NCI-H345 treated with DMSO at 0.1 percent for 48 hours (cell line): ENCODE results near the gene CC2D1A.
"Not testable (repeated sequence)": the region's sequence is repeated elsewhere in the genome, so short reads cannot be mapped to it uniquely, and the experiment has no call there.

Experiments used
- DNase-seq: peaks from one replicate; lab custom pipeline; 2025; ENCODE audit not compliant: unreplicated experiment; lab: John Stamatoyannopoulos, UW

CC2D1A gene

DNA sequence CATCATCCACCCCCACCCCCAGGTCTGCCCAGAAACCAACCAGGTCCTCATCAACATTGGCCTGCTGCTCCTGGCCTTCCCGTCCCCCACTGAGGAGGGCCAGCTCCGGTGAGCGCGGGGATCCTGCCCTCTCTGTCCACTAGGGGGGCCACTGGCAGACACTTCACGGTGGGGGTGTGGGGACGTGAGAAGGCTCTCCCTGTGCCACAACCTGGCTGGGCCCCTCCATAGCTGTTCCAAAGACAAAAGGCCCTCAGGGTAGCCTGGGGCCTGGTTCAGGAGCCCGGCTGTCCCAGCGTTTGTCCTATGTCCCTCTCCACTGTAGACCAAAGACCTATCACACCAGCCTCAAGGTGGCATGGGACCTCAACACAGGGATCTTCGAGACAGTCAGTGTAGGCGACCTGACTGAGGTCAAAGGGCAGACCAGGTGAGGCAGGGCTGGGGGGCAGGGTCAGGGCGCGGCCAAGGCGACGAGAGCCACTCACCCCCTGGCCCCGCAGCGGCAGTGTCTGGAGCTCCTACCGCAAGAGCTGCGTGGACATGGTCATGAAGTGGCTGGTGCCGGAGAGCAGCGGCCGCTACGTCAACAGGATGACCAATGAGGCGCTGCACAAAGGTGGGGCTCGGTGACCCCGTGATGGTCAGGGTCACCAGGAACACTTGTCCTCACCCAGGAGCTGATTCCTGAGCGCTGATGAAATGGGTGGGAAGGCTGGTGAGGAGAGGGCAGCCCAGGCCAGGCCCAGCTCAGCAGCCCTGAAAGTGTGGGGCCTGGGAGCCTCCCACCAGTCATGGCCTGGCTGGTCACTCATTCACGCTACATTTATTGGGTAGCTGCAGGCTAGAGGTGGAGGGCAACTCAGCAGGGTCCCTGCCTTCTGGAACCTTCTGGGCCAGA, 54.2 kb downstream of the CC2D1A start:
- DNase-seq = no peak

DNA sequence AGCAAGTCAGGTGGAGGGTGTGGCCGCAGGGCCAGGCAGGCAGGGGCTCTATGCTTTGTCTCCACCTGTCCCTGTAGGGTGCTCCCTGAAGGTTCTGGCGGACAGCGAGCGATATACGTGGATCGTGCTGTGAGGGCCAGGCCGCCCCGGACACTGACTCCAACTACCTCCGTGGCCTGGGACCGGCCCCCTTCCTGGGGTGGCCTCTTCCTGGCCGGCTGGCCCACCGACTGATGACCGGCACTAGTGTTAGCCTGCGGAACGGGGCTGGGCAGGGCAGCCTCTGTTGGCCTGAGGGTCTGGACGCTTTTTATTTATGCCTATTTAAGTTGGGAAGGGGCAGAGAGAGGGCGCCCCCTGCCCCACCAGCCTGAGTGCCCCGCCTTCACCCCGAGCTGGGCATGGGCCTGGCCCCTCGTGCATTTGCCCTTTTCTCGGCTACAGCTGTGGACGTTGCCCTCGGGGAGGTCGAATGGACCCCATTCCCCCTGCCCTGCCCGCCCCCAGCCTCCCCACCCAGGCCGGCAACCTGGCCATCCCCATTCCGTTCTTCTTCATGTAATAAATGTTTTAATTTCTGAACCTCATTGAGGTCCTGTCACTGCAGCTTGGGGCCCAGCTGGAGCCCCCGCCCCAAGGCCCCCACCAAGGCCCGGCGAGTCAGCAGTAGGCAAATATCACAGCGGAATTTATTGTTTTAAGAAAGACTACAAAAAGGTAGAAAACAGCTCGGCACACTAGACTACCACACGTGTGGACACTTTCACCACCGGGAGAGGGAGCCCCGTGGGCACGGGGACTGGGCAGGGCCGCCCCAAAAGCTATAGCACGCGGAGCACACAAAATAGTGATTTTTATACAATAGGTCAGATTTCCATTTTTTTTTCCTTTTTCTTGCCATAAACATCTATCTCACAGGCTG, 55.1 kb downstream of the CC2D1A start:
- DNase-seq = no peak

DNA sequence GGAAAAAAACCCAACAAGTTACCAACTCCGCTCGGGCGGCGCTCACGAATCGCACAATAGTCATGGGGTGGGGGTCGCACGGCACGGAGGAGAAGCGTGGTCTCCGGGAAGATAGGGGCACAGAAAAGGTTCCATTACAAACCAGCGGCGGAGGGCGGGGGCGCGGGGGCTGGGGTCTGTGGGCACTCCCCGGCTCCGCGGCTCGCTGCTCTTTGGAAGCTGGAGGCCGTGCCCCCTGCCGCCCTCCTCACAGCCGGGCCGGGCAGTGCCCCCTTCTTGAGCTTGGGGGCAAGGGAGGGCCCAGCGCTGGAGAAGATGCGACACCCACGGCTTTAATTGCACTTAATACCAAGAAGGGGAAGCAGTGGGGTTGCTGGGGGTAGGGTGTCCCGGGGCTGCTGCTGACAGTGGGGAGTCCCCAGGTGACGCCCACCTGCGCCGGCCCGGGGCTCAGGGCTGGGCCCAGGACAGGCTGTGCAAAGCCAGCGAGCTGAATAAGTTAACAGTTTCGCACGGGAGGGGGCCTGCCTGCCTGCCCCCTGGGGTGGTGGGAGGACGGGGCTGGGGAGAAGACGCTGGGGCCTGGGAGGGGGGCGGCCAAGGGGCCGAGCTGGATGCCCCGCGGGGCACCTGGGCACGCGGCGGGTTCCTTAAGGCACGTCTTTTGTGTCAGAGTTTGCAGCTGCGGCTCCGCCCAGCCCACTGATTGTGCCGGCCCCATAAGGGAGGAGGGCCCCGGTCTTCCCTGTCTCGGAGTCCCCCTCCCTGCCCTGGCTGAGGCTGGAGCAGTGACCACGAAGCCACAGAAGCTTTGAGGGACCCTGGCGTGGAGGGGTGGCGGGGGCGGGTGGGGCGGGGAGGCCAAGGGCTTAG, 56.1 kb downstream of the CC2D1A start:
- DNase-seq = no peak

DNA sequence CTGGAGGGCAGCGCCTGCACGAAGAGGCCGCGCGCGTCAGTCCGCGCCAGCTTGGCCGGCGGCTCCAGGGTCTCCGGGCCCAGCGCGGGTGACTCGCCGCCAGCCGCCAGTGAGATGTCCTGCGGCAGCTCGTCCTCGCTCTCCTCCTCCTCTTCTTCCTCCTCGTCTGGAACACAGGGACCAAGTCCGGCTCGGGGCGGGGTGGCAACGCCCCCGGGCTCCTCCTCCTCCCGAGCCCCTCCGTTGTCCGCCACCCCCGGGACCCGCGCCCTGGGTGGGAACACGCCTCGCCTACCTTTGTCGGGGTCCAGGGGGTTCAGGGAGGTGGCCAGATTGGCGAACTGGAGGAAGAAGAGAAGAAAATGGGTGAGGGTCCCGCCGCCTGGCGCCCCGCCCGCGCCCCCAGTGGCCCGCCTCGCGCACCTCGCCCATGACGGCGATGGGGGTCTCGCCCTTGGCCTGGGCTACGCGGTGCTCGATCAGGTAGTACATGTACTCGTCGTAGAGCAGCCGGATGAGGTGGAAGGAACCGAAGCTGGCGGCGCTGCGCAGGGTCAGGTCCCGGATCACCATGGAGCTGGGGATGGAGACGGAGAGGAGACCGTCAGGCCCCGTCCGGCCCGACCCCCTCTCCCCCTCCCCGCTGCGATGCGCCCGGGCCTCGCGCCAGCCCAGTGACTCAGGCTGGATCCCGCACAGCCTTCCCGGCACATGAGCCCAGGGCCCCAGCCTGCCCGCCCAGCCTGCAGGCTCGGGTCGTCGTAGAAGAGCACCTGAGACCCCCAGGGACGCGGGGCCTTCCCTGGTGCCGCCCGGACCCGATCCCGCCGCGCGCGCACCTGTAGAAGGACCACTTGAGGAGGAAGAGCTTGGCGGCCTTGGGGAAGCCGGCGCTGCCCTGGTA, 57.0 kb downstream of the CC2D1A start:
- no peak for DNase-seq

DNA sequence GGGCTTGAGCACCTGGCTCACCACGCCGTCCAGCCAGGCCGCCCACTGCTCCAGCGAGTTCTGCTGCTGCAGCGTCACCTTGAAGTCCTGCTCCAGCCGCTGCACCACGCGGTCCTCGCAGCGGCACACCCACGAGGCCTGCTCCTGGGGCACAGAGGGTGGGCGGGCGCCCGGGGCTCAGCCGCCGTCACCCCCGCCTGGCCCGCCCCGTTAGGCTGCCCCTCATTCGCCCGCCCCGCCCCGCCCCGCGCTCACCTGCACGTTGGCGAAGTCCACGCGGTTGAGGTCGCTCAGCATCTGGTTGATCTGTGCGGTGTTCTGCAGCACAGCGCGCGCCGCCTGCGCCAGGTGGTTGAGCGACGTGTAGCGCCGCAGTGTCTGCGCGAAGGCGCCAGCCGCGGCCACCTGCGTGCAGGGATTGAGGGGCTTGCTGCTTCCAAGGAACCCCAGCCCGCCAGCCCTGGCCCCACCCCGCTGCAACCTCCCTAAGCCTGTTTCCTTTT, 57.7 kb downstream of the CC2D1A start:
- DNase-seq = no peak

DNA sequence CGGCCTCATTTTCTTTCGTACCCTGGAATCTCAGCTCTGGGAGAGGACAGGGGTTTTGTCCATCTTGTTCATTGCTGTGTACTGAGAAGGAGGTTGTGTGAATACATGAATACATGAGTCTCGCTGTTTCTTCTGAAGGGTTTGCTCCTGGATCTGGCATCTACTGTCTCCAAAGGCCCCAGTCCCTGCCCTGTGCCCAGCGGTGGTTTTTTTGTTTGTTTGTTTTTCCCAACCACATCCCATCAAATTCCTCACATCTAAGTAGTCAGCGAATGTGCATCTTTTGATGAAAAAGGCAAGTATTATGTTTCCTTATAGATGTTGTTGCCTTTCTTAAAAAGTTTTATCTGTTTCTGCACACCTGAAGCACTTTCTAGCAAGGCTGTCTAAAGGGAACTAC, 58.8 kb downstream of the CC2D1A start:
- DNase-seq = no peak

DNA sequence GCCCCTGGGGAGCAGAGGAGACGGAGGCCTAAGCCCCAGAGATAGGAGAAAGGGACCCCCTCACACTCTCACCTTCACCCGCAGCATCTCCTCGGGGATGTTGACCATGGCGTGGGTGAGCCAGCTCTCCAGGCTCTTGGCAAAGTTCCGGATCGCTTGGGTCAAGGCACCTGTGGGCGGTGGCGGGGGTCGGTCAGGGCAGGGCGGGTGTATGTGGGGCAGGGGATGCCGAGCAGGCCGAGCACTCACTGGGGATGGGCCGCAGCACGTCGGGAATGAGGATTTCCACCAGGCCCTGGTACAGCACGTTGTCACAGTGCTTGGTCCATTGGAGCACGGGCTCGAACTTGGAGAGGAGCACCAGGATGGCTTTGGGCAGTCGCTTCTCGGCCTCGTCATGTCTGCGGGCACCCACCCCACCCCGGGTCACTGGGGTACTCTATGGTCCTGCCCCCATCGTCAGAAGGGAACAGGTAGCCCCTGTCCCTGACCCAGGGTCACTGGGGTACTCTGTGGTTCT, 59.4 kb downstream of the CC2D1A start:
- DNase-seq = no peak

DNA sequence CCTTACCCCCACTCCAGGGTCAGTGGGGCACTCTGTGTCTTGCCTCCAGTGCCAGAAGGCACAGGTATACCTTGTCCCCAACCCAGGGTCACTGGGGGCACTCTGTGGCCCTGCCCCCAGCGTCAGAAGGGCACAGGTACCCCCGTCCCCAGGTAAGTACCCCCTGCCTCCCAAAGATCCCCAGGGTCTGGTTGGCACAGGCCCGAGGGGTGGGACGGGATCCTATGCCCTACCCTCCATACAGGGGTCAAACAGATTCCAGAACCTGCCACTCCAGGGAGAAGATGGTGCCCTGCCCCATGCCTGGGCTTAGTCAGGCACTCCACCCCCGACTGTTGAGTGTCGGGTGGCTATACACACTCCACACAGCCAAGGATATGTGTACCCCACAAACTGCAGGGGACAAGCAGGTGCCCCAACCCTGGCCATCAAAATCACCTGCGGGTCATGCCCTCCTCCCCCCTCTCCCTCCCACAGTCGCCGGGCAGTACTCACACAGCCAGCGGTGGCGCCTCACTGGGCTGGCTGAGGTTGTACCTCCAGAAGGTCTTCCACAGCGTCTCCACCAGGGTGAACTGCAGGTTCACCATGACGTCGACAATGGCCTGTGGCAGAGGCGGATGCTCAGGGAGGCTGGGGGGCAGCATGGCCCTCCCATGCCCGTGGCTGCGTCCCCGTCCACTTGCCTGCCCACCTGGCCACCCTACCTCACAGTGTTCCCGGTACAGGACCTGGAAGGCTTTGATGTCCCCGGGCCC, 60.1 kb downstream of the CC2D1A start:
- DNase-seq = no peak

DNA sequence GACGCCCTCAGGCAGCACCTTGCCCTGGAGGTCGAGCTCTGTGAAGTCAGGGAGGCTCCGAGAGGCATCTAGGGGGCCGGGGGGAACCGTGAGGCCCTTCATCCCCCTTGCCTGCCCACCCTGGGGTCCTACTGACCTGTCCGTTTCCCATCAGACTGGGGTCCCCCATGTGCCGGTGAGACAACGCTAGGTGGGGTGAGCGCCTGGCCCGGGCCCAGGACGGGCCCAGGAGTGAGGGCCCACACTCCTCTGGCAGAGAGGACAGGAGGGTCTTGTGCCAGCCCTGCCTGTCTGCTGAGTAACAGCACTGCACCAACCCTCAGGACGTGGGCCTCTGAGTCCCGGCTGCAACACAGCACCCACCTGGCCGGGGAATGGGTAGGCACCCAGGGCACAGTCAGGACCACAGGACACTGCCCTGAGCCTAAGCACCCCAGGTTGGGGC, 60.7 kb downstream of the CC2D1A start:
- DNase-seq = no peak

DNA sequence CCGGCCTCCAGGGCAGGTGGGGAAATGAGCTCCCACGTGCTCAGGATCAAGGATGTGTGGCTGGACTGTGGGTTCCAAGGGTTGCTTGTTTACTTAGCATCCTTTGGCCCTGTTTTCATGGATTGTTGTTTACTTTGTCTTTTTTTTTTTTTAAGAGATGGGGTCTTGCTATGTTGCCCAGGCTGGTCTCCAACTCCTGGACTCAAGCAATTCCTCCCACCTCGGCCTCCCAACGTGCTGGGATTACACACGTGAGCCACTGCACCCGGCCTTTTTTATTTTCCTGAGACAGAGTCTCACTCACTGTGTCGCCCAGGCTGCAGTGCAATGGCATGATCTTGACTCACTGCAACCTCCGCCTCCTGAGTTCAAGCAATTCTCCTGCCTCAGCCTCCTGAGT, 61.2 kb downstream of the CC2D1A start:
- not testable (repeated sequence) for DNase-seq

DNA sequence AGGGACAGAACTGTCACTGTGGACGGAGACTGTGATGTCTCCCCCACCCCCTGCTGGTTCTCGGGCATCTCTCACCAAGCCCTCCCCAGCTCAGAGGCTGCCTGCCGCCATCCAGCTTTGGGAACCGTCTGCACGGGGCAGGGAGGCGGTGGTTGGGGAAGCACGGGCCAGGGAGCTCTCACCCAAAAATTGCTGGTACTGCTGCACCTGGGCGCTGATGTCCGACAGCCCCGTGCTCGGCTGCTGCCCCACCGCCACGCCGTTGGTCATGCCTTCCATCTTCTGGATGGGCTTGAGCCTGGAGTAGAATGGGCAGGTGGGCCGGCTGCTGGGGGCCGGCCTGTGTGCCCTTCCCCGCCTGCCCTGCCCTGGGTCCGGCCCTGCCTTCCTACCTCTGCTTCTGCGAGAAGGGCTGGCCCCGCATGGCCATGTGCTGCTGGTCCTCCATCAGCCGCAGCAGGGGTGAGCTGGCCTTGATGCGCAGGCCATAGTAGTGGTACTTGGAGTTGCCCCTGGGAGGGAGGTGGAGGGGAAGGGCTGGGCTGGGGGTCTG, 62.5 kb downstream of the CC2D1A start:
- no peak for DNase-seq

DNA sequence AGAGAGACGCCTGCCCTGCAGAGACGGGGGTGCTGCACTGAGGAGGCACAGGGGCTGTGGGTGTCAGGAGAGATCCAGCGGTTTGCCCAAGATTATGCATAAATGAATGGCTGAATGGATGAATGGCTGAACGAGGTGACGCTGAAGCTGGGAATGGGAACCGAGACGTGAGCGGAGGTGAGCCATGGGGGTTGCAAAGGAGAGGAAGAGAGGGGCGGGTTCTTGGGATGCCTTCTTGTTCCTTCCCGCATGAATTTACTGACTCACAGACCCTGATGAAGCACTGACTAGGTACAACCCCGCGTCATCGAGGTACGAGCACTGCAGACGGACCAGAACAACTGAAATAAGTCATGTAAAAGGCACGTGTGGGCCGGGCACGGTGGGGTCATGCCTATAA, 63.0 kb downstream of the CC2D1A start:
- no peak for DNase-seq

DNA sequence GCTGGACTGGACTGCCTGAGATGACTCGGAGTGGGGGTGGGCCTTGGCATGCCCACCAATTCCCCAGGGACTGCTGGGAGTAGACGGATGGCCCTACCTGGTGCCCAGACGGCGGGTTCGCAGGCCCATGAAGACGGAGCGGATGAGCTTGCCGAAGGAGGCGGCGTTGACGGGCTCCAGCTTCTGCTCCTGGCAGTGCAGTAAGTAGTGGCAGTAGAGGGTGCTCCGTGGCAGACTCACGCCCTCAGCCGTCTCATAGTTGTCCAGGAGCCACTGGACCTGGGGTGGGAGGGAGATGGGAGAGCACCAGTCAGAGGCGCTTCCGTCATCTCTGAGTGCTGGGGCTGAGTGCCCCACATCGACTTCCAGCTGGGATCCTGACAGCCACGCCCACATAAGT, 63.9 kb downstream of the CC2D1A start:
- DNase-seq = no peak

DNA sequence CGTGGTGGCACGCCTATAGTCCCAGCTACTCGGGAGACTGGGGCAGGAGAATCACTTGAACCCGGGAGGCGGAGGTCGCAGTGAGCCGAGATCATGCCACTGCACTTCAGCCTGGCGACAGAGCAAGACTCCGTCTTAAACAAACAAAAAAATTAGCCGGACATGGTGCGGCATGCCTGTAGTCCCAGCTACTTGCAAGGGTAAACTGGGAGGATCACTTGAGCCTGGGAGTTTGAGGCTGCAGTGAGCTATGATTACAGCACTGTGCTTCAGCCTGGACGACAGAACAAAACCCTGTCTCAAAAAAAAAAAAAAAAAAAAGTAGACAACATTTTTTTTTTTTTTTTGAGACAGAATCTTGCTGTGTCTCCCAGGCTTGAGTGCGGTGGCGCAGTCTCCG, 65.9 kb downstream of the CC2D1A start:
- DNase-seq = not testable (repeated sequence)

DNA sequence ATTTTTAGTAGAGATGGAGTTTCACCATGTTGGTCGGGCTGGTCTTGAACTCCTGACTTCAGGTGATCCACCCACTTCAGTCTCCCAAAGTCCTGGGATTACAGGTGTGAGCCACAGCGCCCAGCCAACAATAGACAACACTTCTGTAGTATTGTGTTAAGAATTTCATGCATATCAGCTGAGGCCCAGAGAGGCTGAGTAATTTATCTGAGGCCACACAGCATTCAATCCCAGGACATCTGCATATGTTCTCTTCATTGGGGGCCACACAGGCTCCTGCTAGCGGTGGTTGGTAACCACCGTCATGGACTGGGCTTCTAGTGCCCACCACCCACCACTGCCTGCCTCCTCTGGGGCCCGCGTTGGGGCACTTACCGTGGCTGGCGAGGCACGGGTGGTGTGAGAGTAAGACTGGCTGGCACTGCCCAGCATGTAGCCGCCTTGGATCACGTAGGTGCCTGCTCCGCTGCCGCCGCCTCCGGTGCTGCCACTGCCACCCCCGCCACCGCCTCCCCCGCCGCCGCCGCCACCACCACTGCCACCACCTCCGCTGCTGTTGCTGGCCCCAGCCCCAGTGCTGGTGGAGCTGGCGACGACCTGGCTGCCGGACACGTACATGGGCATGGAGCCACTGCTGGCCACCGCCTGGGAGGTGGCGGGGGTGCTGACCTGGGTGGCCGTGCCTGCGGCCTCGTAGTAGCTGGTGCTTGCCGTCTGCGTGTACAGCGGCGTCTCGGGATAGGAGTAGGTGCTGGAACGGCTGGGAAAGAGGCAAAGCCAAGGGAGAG, 66.6 kb downstream of the CC2D1A start:
- DNase-seq = no peak

DNA sequence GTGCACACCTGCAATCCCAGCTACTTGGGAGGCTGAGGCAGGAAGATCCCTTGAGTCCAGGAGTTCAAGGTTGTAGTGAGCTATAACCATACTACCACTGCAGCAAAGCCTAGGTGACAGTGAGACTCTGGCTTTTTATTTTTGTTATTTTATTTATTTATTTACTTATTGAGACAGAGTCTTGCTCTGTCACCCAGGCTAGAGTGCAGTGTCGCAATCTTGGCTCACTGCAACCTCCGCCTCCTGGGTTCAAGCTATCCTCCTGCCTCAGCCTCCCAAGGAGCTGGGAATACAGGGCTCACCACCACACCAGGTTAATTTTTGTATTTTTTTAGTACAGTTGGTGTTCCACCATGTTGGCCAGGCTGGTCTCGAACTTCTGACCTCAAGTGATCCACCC, 67.5 kb downstream of the CC2D1A start:
- not testable (repeated sequence) for DNase-seq

DNA sequence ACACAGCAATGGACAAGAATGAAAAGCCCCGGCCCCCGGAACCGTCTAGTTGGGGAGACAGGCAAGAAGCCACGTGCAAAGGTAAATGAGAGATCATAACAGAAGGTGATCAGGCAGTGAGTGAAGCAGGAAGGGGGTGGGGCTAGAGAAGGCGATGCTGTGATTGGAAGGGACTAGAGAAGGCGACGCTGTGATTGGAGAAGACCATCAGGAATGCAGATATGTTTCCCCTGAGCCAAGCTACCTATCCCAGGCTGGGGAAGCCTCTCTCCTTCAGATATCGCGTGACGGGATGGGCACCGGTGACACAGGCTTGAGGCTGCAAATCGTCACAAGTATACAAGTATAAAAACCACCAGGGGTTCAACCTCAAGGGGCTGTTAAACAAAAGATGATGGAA, 68.1 kb downstream of the CC2D1A start:
- no peak for DNase-seq

DNA sequence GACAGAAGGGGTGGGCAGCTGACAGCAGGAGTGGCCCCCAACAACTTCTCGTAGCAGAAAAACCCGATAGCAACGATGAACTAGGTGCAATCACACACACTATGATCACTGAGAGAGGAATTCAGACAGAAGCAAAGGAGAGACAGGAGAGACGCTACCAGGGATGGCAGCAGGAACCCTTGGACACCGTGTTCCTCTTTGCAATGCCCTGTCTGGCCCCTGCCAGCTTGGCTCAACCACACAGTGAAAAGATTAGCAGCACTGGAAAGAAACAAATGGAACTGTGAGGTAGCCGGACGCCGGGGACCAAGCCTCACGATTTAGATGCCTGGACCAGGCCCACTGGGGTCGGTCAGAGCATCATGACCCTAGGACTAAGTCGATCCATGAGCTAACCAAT, 69.9 kb downstream of the CC2D1A start:
- no peak for DNase-seq
